Activated T-cell treated with anti-CD3 and anti-CD28 coated beads, Interleukin-2, amount 50 U/mL, for 72 hours (primary cell): ENCODE results near the gene DMGDH. TPM values are rescaled to one million over a fixed set of nuclear protein-coding genes. Genes with fewer than 3 reads are reported as not detected.

Experiments used
- ATAC-seq, 2 donors: fragments of 150-1000 bp; cut with Tn5 transposase; replicated peaks in 1 of 2; 2 replicates each; pipeline ENCODE4 v1.10.0; 2021; ENCODE audit warnings: moderate library complexity in 2 of 2, mild to moderate bottlenecking in 1 of 2
- DNase-seq, 2 donors: peaks; one replicate each; pipeline ENCODE4 v3.0.0; 2021 to 2022; ENCODE audit warnings: mixed read lengths in 1 of 2
- H3K27ac Mint-ChIP-seq: one replicate; pipeline ENCODE4 v1.8.0; 2022; ENCODE audit warnings: mild to moderate bottlenecking, moderate library complexity, mixed read lengths
- H3K27me3 Mint-ChIP-seq: one replicate; pipeline ENCODE4 v1.8.0; 2022; ENCODE audit warnings: low read depth, mixed read lengths
- H3K36me3 Mint-ChIP-seq, 2 donors: one replicate each; pipeline ENCODE4 v1.8.0; 2022; ENCODE audit warnings: mixed read lengths in 2 of 2, mild to moderate bottlenecking in 1 of 2; ENCODE audit not compliant: insufficient read depth in 2 of 2
- H3K4me1 Mint-ChIP-seq: one replicate; pipeline ENCODE4 v1.8.0; 2022; ENCODE audit warnings: low read depth, mixed read lengths
- H3K4me3 Mint-ChIP-seq, 2 donors: one replicate each; pipeline ENCODE4 v1.8.0; 2022; ENCODE audit warnings: mild to moderate bottlenecking in 2 of 2, mixed read lengths in 2 of 2, moderate library complexity in 2 of 2
- H3K9me3 Mint-ChIP-seq, 2 donors: one replicate each; pipeline ENCODE4 v1.8.0; 2022; ENCODE audit warnings: mixed read lengths in 2 of 2
- total RNA-seq, 2 donors: library from RNA; stranded (reverse); gene quantifications; one replicate each; pipeline ENCODE4 v1.2.3, GENCODE V29; 2022

The DMGDH gene
- total RNA-seq, 2 donors from 2014 or later, result 19.2 to 21.4 TPM

DNA sequence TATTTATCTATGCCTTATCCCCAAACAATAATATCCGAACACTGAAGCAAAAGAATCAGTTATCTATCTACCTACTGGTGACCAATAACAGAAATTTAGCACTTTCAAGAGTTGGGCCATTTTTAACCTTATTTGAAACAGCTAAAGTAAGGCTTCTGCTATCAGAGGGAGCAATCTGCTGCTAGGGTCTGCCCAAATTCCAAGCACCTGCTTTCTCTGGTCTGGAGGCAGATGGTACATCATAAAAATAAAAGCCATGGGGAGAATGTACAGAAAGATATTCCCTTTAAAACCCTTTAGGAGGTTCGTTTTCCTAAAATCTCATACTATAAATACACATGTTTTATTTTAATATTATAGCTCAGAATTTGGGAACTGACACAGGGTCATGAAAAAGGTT, 46.7 kb downstream of the DMGDH start:
- ATAC-seq, result no peak
- no peaks in the 10 kb centered on the region for H3K9me3 Mint-ChIP-seq
- no peak overlapping the region for H3K27ac Mint-ChIP-seq
- no peaks in the 10 kb centered on the region for H3K36me3 Mint-ChIP-seq
- H3K4me1 Mint-ChIP-seq, result peaks cover 14% of the 10 kb centered on the region
- no peak overlapping the region for H3K4me3 Mint-ChIP-seq
- peaks cover 77% of the 10 kb centered on the region for H3K27me3 Mint-ChIP-seq
- DNase-seq, result no peak

DNA sequence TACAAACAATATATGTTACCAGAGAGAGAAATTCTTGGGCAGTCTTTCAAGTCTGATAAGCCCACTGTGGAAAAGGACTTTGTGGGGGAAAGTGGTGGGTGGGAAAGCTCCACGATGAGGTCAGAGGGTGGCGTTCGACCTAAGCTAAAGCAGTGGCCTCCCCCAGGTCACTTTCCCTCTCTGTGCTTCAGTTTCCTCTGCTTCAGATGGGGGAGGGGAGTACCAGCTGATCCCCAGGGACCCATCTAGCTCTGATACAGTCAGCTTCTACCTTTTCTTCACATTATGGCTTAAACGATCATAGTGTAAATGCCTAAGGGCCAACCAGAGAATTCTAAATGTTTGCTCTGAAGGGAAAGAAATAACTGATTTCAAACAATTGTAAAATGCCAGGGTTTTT, 47.7 kb downstream of the DMGDH start:
- peaks cover 14% of the 10 kb centered on the region for H3K4me1 Mint-ChIP-seq
- no peaks in the 10 kb centered on the region for H3K9me3 Mint-ChIP-seq
- H3K27me3 Mint-ChIP-seq, result peaks cover 72% of the 10 kb centered on the region
- ATAC-seq, result no peak
- no peaks in the 10 kb centered on the region for H3K36me3 Mint-ChIP-seq
- DNase-seq, result no peak
- H3K4me3 Mint-ChIP-seq, result no peak overlapping the region
- H3K27ac Mint-ChIP-seq, result no peak overlapping the region

DNA sequence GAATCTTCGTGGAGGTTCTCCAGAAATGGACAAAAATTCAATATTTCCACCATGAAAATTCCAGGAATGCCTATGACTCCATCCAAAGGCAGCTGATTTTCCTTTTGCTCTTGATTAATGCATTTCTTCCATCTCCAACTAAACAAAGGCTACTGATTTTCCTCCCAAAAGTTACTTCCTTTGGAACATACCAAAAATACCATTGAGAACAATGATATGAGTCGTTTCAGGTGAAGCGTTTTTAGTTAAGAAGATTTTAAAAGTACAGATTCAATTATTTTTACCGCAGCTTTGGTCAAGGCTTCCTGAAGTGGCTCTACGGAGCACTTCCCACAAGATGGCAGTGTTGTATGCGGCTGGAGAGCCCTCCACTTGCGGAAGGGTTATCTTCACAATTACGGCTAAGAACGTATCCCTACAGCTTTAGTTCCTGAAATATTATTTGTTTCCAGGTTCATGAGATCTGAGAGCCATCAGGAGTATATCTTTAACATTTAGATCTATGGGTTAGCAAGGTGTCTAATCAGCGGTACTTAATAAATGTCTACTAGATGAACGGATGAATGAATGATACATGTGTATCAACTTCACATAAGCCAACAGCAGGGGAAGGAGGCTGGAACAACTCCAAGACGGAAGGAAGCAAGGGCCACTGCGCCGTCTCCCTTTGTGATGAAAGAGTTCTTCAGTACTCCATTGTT, 48.5 kb downstream of the DMGDH start:
- no peak for ATAC-seq
- Mint-ChIP-seq H3K9me3 (no peaks in the 10 kb centered on the region), H3K4me1 (peaks cover 14% of the 10 kb centered on the region)

DNA sequence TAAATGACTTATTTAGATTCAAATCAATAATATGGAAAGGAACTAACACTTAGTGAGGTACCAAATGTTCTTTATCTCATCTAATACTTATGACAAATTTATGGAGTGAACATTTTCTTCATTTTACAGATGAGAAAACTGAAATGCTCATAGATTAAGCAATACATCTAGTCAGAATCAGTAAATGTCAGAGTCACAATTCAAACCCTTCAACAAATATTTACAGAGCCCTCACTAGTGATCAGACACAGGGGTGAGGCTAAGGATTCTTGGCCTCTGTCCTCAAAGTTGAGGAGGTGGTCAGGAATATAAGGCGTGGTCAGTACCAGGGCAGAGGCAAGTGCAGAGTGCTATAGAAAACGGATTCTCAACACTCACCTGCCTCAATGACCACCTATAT, 54.8 kb downstream of the DMGDH start:
- ATAC-seq (no peak), DNase-seq (no peak)
- Mint-ChIP-seq H3K36me3 (peaks cover 5 to 8% of the 10 kb centered on the region in 2 donors), H3K4me3 (no peak overlapping the region), H3K9me3 (peaks cover 2 to 5% of the 10 kb centered on the region in 2 donors), H3K27ac (no peak overlapping the region), H3K4me1 (no peaks in the 10 kb centered on the region), H3K27me3 (peaks cover 27% of the 10 kb centered on the region)

More for the DNA sequence above, 48.5 kb downstream of the DMGDH start:
- peak; percentile 38 to 50 for DNase-seq
- H3K4me3 Mint-ChIP-seq, result peak overlapping the region in 1 of 2 donors; percentile 39
- no peak overlapping the region for H3K27ac Mint-ChIP-seq
- H3K36me3 Mint-ChIP-seq, result no peaks in the 10 kb centered on the region
- H3K27me3 Mint-ChIP-seq, result peaks cover 69% of the 10 kb centered on the region

DNA sequence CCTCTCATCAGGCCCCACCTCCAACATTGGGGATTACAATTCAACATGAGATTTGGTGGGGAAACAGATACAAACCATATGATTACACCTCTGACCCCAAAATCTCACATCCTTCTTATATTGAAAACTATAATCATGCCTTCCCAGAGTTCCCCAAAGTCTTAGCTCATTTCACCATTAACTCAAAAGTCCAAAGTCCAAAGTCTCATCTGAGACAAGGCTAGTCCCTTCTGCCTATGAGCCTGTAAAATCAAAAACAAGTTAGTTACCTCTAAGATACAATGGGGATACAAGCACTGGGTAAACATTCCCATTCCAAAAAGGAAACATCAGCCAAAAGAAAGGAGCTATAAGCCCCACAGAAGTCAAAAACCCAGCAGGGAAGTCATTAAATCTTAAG, 57.6 kb downstream of the DMGDH start:
- peaks cover 5 to 8% of the 10 kb centered on the region in 2 donors for H3K36me3 Mint-ChIP-seq
- H3K4me3 Mint-ChIP-seq, result no peak overlapping the region
- DNase-seq (no peak), ATAC-seq (no peak)
- H3K9me3 Mint-ChIP-seq, result peaks cover 2 to 5% of the 10 kb centered on the region in 2 donors
- no peaks in the 10 kb centered on the region for H3K4me1 Mint-ChIP-seq
- no peak overlapping the region for H3K27ac Mint-ChIP-seq
- peaks cover 28% of the 10 kb centered on the region for H3K27me3 Mint-ChIP-seq

DNA sequence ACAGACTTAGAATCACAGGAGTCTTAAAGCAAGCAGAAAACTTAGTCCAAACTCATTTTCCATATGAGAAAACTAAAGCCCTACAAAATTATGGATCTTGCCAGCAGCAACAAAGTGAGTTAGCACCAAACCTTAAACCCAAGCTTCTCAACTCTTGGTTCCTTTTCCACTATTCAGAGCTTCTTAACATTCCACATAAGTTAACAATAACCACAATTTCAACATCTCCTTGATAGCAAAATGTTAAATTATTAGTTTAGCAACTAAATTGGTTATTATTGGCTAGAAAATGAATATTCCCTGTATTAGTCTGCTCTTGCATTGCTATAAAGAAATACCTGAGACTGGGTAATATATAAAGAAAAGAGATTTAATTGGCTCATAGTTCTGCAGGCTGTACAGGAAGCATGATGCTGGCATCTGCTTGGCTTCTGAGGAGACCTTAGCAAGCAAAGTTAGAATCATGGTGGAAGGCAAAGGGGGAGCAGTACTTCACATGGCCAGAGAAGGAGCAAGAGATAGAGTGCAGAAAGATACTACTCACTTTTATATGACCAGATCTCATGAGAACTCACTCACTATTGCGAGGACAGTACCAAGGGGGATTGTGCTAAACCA, 58.1 kb downstream of the DMGDH start:
- Mint-ChIP-seq H3K9me3 (peaks cover 2 to 5% of the 10 kb centered on the region in 2 donors), H3K27ac (no peak overlapping the region), H3K36me3 (peaks cover 5 to 8% of the 10 kb centered on the region in 2 donors), H3K27me3 (peaks cover 33% of the 10 kb centered on the region), H3K4me1 (no peaks in the 10 kb centered on the region), H3K4me3 (no peak overlapping the region)
- no peak for ATAC-seq
- DNase-seq, result no peak

DNA sequence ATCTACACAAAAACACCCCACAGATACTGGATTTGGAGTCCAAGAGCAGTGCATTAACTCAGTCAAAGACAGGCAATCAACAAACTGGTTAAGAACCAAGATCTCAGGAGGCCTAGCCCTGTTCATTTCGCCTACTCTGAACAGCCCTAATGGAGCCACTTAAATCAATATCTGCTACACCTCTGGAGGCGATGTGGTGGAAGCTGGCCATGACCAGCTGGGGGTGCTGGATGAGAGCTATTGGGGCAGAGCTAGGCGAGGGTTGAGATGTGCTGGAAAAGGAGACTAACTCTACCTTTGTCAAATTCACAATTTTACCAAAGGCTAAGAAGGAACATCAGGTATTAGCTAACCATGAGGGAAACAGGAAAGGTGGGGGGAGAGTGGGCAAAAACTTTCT, 61.1 kb downstream of the DMGDH start:
- Mint-ChIP-seq H3K4me3 (no peak overlapping the region), H3K36me3 (peaks cover 5 to 6% of the 10 kb centered on the region in 2 donors), H3K27me3 (peaks cover 26% of the 10 kb centered on the region), H3K27ac (no peak overlapping the region), H3K4me1 (no peaks in the 10 kb centered on the region), H3K9me3 (peaks cover 2 to 5% of the 10 kb centered on the region in 2 donors)
- DNase-seq (no peak), ATAC-seq (no peak)

DNA sequence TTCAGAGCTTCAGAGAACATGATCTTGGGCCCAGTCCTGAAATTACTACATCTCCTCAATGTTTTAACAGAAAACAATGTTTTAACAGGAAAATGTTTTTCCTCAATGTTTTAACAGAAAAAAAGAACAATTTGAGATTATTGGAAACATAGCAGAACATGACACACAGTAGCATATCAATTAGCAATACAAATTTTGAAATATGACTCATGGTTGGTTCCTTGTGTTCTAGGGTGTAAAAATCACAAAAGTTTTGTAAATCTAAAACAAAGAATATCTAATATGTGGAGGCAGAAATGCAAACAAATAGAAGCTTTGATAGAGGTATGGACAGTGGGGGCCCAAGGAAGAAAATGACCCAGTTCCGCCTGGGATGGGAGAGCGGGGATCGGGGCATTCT, 61.6 kb downstream of the DMGDH start:
- DNase-seq (no peak), ATAC-seq (no peak)
- Mint-ChIP-seq H3K4me1 (no peaks in the 10 kb centered on the region), H3K9me3 (peaks cover 0 to under 1% of the 10 kb centered on the region in 2 donors), H3K27ac (no peak overlapping the region), H3K27me3 (peaks cover 26% of the 10 kb centered on the region), H3K36me3 (peaks cover 0 to under 1% of the 10 kb centered on the region in 2 donors), H3K4me3 (no peak overlapping the region)

DNA sequence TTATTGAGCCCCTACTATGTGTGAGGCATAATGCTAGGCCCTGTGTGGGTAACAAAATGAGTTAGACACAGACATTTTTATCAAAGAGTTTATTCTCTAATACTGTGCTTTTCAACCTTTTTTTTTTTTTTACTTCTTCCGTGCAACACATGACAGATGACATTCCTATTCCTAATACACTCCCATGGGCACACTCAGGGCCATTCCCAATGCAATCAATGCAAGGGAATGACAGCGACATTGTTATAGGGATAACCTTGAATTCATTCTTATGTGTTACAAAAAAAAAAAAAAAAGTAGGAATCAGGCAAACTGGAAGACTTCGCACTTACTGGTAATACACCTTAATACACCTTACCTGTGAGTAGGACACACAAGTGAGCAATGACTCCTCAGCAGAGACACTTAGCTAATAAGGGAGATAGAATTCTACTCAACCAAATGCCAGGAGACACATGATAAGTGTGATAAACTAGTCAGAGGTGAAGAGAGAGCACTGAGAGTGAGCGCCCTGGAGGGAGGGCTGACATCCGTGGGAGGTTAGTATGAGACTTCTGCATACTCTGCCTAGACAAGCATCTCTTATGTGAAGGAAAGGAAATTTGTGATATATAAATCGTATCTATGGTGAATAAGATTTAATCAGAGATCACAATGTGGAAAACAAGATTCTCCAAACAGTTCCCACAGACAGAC, 63.4 kb downstream of the DMGDH start:
- ATAC-seq, result no peak
- no peaks in the 10 kb centered on the region for H3K4me1 Mint-ChIP-seq
- no peak for DNase-seq
- H3K4me3 Mint-ChIP-seq, result no peak overlapping the region
- H3K9me3 Mint-ChIP-seq, result no peaks in the 10 kb centered on the region
- no peak overlapping the region for H3K27ac Mint-ChIP-seq
- H3K36me3 Mint-ChIP-seq, result no peaks in the 10 kb centered on the region
- H3K27me3 Mint-ChIP-seq, result peaks cover 26% of the 10 kb centered on the region

DNA sequence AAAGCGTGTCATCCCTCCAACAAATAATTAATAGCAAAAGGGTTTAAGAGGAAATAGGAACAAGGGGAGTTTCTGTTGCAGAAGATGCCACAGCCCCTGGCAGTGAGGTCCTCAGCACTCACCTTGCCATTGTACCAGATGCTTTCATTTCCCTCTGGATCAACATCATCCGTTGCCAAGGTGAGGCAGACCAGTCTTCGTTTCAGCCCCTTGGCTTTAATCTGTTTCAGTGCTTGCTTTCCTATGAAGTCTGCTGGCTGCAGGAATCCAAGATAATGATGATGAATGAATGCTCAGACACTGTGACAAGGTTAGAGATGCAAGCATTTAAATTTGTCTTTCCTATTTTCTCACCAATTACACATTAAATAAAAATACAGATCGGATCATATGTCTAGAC, 64.3 kb downstream of the DMGDH start:
- peaks cover 26% of the 10 kb centered on the region for H3K27me3 Mint-ChIP-seq
- no peak overlapping the region for H3K27ac Mint-ChIP-seq
- no peaks in the 10 kb centered on the region for H3K9me3 Mint-ChIP-seq
- no peak for ATAC-seq
- DNase-seq, result no peak
- H3K4me3 Mint-ChIP-seq, result no peak overlapping the region
- no peaks in the 10 kb centered on the region for H3K4me1 Mint-ChIP-seq
- H3K36me3 Mint-ChIP-seq, result no peaks in the 10 kb centered on the region

DNA sequence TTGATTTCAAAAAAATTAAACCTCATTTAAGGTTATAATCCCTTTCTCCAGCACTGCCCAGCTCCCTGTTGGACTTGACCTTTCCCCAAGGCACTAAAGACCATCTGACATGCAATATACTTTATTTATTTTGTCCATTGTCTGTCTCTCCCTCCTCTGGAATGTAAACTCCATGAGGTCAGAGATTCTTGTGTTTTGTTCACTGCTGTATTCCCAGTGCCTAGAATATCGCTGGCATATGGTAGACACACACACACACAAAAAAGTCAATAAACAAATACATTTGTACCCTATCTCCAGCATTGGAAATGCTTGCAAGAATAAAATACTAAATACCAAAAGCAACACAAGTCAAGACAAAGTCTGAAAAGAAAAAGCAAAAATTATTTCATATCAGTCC, 67.1 kb downstream of the DMGDH start:
- no peak for ATAC-seq
- no peak overlapping the region for H3K4me3 Mint-ChIP-seq

DNA sequence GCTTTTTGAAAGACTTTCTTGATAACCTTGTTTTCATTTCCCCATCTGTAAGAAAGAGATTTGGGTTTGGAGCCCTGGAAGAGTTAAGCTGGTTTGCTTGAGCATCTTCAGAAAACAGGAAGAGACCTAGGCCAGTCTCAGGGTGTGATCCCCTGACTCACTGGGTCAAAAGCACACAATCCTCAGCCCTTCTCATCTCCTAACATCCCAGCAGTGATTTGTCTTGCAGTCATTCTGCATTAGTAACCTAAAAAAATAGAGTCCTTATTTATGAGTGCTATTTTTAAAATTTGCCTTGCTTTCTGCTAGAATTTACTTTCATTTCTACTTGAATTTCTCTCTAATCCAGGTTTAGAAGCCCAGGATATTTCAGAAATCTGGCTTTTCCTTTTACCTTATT, 68.0 kb downstream of the DMGDH start:
- no peak overlapping the region for H3K27ac Mint-ChIP-seq
- no peak overlapping the region for H3K4me3 Mint-ChIP-seq
- no peaks in the 10 kb centered on the region for H3K9me3 Mint-ChIP-seq
- ATAC-seq, result no peak
- H3K27me3 Mint-ChIP-seq, result peaks cover 12% of the 10 kb centered on the region
- no peak for DNase-seq
- no peaks in the 10 kb centered on the region for H3K36me3 Mint-ChIP-seq
- no peaks in the 10 kb centered on the region for H3K4me1 Mint-ChIP-seq

More for the DNA sequence above, 67.1 kb downstream of the DMGDH start:
- H3K27ac Mint-ChIP-seq, result no peak overlapping the region
- H3K27me3 Mint-ChIP-seq, result peaks cover 15% of the 10 kb centered on the region
- DNase-seq, result no peak
- no peaks in the 10 kb centered on the region for H3K36me3 Mint-ChIP-seq
- no peaks in the 10 kb centered on the region for H3K9me3 Mint-ChIP-seq
- H3K4me1 Mint-ChIP-seq, result no peaks in the 10 kb centered on the region

DNA sequence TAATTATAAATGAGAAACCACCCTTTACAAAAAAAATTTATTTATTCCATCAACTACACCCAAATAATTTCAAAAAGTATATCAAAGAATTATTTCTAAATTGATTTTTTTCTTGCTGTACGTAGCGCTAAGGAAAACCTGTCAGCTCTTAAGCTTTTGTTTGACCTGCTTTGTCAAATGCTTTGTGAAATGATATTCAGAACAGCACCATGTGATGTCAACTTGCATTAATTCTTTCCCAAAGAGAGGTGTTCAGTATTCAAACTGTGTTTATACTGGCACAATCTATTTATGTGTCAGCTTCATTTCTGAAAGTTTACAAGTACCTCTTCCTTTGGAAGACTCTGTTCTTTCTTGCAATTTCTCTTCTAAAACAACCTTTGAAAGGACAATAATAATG, 72.4 kb downstream of the DMGDH start:
- ATAC-seq (no peak), DNase-seq (no peak)
- peaks cover 12% of the 10 kb centered on the region for H3K4me1 Mint-ChIP-seq
- no peaks in the 10 kb centered on the region for H3K9me3 Mint-ChIP-seq
- H3K36me3 Mint-ChIP-seq, result no peaks in the 10 kb centered on the region
- H3K27ac Mint-ChIP-seq, result no peak overlapping the region
- H3K4me3 Mint-ChIP-seq, result no peak overlapping the region
- no peaks in the 10 kb centered on the region for H3K27me3 Mint-ChIP-seq
